GM21367 (cell line): ENCODE results near the gene MARCHF4.
"Not testable (repeated sequence)": the region's sequence is repeated elsewhere in the genome, so short reads cannot be mapped to it uniquely, and the experiment has no call there.

Experiments used
- ATAC-seq: cut with Tn5 transposase; IDR thresholded peaks from one replicate; pipeline ENCODE4 v1.9.1; 2021; ENCODE audit not compliant: unreplicated experiment

Gene MARCHF4

DNA sequence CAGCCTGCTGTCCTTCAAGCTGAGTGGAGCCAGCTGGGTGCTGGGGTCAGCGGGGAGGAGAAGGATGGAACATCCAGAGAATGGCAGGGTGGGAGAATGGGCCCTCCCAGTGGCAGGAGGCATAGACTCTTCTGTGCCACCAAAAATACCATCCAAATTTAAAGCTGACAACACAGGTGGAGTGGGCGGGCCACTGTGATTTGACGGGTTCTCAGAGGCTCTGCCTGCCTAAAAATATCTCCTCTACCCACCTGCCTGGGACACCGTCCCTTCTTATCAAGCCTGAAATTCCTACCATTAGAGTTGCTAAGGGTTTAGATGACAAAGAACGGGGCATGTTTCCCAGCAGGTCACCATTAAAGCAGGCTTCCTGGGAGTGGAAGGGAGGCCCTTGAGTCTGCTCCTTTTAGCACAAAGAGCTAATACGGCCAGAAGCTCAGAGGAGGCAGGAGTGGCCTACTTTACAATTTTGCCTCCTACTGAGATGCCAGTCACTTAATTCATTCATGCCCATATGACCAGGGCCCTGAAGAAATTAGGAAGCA lies 19.8 kb upstream of the MARCHF4 start:
- ATAC-seq = no peak

DNA sequence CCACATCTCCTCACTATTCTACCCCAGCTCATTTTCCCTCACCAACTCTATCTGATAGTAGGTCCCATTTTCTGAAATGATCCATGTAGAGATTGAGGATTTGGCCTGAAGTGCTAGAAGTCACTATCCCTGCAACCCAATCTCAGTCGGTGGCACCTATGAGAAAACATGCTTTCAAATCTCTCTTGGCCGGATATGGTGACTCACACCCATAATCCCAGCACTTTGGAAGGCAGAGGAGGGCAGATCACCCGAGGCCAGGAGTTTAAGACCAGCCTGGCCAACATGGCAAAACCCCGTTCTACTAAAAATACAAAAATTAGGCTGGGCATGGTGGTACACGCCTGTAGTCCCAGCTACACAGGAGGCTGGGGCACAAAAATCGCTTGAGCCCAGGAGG lies 19.1 kb upstream of the MARCHF4 start:
- ATAC-seq = no peak

DNA sequence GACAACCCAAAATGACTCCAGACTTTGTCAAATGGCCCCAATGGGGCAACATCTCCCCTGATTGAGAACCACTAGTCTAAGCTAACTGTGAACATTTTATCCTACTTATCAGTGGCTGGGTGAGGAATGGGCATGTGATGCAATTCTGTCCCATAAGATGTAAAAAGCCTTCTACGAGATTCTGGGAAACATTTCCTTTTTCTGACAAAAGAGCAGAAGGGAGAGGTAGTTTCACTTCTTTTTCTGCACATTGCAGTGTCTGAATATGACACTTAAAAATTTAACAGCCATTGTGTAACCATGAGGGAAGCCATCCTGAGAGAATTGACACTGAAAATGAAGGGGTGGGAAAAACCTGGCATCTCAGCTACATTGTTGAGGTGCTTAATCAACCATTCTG lies 17.3 kb upstream of the MARCHF4 start:
- ATAC-seq = no peak

DNA sequence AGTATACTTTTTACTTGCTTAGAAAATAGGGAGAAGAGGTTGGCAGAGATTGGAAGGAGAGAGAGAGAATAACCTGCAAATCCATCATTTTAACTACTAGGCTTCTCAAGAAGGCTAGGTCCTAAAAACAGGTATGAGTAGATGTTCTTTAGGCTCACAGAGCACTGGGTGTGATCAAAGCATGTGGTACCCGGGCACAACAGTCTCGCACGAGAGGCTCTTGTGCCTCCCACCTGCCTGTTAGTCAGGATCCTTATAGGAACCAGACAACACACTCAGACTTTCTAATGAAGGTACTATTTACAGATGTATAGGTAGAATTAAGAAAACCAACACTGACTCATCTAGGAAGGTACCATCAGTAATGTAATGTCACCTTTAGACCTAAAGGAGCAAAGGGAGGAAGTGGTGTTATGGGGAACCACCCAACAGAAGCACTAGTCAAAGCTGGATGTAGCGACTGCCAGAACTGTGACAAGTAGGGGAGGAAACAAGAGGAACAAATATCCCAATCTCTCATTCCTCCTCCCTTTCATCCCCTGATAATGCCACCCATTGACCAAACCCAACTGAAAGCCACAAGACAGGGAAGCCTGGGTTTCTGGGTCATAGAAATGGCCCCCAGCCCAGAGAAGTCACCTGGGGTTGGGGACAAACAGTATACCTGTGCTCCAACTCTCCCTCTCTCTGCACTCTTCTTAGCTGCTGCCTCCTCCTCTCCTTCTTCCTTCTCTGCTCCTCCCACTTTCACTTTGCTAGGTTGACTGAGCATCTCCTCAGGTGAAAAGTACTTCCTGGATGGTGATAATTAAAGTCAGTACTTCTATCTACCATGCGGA lies 16.0 kb upstream of the MARCHF4 start:
- ATAC-seq = no peak

DNA sequence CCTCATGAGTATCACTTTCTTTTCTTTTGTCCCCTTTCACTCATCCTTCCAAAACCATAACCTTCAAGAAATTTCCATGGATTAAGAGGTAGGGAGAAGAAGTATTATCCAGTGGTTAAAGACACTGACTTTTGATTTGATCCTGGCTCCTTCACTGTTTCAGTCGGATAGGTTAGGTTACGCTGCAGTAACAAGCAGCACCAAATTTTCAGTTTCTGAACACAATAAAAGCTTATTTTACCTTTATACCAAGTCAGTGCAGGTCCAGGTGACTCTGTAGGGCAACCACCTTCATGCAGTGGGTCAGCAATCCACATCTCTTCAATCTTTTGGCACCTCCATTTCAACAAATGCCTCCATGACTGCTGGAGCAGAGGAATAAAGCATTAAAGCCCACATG lies 15.0 kb upstream of the MARCHF4 start:
- no peak for ATAC-seq

DNA sequence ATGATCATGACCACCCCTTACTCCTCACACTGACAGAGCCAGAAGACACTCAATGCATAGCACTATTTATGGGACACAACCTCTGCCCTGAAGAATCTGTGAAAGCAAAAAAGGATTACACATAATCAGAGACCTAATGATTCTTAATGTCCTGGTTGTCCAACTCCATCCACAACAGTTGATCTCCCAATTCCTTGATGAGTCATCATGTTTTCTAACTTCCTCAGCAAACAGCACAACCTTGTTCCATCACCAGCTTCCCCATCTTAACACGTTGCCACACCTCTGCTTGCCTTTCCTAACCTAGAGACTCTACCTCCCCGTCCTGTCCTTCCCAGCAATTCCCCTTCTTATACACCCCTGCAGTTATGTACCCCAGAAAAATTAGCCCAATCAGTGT lies 13.2 kb upstream of the MARCHF4 start:
- no peak for ATAC-seq

DNA sequence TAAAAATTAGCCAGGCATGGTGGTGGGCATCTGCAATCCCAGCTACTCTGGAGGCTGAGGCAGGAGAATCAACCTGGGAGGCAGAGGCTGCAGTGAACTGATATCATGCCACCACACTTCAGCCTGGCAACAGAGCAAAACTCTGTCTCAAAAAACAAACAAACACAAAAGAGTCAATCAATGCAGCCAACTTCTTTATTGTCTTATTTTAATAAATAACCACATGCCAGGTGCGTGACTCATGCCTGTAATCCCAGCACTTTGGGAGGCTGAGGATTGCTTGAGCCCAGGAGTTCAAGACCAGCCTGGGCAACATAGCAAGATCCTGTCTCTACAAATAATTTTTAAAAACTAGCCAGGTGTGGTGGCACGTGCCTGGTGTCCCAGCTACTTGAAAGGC lies 12.1 kb upstream of the MARCHF4 start:
- not testable (repeated sequence) for ATAC-seq

DNA sequence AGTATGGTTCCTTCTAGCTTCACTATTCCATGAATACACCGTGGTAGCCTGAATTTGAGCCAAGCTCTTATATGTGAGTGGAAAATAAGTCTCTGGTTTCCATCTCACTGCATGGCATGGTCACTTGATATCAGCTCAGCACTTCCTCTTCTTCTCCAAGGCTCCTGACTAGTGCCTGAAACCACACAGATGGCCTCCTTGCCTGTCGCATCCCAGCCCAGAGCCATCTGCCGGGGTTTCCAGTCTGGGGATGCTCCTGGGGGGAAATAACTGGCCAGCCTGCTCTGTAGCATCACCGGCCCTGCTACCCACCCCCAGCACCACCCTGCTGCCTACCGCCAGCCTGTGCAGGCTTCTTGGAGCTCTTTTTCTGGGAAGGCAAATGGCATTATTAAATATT lies 7.7 kb upstream of the MARCHF4 start:
- ATAC-seq = no peak

DNA sequence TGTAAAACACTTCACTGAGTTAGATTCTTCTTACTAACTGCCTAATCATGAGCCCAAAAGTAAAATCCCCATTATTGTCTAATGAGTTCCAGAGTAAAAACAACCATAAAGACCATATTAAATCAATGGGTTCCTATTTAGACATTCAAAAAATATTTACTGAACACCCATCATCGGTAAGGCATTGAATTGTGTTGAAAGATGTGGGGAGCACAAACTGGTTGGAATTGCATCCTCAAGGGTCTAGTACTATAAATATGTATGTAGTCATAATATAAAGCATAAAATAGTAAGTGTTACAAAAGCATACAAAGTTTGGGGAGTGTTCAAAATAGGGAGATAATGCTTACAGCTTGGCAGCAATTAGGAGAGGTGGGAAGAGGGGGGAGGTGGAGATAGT lies 3.0 kb upstream of the MARCHF4 start:
- no peak for ATAC-seq

DNA sequence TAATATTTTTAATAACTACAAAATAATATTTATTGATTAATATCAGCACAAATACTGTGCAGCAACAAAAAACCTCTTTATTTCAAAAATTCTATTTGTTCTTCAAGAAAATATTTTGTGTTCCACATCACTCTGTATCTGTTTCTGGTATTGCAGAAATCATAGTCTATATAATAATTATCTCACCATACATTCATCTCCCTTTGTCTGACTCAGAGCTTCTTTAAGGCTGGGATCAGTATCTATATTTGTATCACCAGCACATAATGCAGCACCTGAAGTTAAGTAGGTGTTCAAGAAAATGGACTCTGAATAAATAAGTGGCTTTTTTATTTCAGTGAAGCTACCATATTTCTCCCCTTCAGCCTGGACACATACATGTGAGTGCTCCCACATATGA lies 1.6 kb upstream of the MARCHF4 start:
- ATAC-seq = no peak

DNA sequence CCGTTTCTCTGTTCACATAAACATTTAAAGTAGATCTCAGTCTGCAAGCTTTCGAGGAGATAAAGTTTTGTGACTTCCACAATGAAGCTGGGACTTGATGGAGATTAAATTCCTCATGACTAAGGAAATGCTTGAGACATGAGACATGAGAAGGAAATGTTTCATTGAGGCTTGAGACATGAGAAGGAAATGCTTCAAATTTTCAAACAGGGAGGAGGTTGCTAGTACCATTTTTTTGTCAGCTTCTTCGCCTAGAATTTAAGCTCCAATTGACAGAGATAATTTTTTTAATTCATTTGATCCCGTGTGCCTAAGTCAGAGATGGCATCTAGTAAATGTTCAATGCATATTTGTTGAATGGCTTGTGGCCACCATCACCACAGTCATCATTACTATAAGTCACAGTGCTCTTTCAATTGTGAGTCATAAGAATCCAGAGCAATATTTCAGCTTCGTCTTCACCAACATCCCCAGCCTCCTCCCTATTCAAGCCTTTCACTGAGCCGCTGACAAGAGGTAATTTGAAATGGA lies 543 bp upstream of the MARCHF4 start:
- ATAC-seq = no peak

DNA sequence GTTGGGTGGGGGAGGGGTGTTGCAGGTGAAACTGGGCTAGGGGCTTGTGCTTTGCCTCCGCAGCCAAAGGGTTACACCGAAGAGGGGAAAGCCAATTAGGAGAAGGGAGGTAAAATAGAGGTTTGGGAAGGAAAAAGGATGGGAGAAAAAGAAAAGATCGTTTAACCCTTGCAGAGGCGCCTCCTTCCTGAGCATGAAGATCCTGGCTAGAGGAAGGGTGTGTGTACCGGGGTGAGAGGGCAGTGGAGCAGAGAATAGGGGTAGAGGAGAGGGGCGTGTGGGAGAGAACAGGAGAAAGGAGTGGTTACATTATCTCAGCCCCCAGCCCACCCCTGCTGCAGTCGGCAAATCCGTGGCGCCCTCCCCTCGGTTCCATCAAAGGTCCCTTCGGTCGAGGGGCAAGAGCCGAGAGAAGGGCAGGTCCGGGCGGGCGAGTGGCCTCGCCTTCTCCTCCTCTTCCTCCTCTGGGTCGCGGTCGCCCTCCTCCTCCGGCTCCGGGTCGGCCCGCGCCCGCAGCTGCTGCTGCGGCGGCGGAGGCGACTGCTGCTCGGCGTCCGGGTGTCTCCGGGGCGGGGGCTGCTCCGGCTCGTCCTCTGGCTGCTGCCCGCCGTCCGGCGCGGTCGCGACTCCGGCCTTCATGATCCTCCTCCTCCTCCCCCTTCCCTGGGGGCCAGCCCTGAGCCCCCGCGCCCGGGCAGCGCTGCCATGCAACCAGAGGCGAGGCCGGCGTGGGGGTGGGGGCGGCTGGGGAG lies 1.1 kb downstream of the MARCHF4 start:
- ATAC-seq = no peak

DNA sequence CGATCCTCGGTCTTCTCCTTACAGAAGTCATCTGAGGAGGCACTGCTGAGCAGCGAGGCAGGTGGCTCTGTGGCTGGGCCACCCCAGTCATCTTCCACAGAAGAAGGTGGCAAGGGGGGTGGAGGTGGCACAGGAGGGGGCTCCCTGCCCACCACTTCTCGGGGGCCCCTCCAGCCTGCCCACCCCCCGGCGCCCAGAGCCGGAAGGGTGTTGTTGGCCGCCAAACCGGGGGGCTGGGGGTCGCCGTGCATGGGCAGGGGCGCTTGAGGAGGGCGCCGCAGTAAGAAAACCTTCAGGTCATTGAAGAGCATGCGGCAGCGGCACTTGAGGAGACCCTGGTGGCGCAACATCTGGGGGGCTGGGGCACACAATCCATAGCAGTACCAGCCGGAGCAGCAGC lies 2.5 kb downstream of the MARCHF4 start:
- no peak for ATAC-seq

DNA sequence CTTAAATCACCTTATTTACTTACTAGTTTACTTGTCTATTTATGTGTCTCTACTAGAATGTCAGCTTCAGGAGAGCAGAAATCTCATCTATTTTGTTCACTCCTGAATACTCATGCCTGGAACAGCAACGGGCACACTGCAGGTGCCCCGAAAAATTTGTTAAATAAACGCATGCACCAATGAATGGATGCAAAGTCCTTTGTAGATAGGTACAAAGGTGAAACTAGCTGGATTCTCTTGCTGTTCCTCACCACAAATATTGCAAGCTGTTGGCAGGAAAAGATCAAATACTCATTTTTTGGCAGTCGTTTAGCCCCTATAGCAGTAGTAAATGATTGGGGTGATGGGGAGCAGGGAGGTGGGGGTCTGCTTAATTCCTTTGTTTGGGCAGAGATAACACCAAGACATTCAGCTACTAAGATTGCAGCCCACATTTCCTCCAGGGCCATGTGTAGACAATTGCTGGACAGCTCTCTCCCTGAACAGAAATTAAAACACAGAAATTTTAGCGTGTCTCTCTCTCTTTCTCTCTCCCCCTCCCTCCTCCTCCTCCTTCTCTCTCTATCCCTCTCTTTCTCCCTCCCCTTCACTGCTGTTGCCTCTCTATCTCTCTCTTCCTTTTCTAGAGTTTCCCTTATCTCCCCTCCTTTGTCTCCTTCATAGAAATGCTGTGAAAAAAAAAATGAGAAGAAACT lies 5.4 kb downstream of the MARCHF4 start:
- ATAC-seq = no peak

DNA sequence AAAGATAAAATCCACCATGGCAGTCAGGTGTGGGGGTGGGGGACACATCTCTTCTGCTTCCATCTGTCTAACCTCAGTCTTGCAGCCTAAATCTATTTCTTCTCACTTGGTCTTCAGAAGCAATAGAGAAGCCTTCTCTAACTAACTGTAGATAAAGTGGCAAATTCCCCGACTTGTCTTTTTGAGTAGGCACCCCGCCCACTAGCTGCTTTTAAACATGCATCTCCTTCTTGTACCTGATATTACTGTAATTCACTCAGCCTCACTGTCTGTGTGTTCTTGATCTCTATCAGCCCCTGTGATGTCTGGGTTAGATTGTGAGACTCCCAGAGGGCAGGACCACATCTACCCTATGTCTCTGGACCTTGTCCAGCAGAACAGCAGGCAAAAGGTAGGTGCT lies 6.8 kb downstream of the MARCHF4 start:
- ATAC-seq = no peak

DNA sequence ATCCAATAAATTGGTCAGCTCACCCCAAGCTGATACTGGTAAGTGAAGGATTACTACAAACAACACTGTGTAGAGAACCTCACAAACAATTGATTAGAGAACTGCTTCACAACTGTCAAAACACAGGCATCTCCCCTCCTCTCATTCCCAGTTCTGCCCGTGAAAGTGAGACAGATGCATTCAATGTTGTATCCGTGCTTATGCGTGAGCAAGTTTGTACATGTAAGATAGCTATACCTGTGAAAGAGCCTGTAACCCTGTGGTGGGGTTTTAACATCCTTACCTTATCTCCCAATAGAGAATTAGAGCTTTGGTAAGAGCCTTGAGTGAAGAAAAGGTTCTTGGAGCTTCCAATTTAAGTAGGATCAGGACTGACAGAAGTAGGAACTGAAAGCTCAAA lies 9.1 kb downstream of the MARCHF4 start:
- ATAC-seq = no peak

DNA sequence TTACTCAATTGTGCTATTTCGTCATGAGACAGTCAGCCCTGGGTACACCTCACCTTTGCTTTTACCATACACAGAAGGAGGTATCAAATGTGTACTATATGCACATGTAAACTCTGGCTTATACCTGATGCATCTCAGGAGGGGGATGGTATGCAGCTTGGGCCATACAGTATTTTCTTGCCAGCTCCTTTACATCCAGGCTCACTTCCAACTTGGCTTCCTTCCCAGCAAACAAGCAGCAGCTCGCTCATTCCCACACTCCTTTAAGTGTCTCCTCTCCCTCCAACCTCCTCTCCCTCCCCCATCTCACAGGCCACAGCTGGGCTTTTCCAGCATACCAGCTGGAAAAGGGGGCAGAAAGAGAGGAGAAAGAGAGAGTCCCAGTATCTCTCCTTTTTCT lies 9.6 kb downstream of the MARCHF4 start:
- no peak for ATAC-seq

DNA sequence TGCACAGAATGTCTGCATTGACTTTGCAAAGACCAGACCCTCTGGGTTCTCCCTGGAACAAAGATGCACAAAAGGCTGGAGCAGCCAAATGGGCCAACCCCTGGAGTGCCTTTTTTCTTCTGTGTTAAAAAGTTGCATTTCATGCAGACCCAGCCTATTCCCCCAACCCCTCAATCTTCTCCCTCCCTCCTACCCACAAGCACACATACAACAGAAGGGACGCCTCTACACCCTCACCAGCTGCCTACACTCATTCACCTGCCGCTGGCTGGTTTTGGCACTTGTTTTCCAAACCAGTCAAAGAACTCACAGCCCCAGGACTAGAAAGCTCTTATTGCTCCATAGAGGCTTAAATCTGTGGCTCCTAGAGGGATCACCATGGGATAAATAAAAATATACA lies 16.6 kb downstream of the MARCHF4 start:
- no peak for ATAC-seq

DNA sequence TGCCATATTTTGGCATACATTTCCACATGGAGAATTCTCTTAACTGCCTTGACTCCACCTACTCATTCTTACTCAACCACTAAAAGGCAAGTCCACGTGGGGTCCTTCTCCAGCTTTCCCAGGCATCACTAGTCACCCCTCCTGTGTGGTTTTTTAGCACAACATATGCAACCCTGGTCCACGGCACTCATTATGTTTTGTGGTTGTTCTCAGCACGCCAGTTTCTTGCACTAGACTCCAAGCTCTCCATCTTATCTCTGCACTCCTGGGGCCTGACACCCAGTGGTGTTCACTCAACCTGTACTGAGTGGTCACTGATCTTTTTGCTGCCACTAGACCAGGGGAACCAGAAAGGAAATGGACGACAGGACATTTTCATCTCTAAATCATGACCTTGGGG lies 18.0 kb downstream of the MARCHF4 start:
- ATAC-seq = no peak

DNA sequence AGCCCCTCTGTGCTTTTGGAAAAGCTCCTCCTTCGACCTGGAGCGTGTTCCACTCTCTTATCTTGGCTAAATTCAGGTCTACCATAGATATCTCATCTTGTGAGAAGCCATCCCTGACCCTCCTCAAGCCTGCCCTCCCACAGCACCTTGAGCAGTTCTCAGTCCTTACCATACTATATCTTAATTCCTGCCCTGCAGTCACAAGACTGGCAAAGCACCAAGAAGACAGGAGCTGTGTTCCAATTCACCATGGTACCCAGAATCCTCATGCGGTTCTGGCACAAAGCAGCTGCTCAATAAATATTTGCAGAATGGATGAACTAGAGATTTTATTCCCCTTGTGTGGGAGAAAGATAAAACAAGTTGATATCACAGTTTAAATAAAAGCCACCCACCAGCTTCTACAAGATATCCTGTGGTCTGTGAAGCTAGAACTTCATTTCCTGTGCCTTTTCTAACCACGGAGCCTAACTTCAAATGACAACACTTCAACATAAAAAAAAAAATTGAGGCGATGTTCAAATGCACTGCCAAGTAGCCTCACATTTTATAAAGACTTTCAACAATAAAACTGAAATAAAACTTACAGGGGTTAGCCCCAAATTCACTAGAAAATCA lies 19.5 kb downstream of the MARCHF4 start:
- no peak for ATAC-seq
